Measurements from ENCODE around the gene MTNR1A.

Gene MTNR1A

GRCh38 chr4:186485561-186486062 is 69.8 kb downstream of the MTNR1A start:
- no peak for DNase-seq

DNA sequence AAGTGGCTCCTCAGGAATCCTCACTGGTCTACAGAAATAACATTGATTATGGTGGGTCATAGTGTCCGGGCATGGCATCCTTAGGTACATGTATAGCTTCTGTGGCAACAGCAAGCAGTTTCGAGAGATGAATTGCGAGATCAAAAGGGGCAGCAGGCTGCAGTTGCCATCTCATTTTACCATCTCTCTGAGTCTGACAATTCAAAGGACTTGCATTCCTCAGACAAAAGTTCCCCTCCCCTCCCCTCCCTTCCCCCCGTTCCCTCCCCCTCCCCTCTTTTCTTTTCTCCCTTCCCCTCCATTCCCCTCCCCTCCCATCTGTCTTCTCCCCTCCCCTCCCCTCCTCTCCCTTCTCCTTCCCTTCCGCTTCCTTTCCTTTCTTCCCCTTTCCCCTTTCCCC is 70.2 kb downstream of the MTNR1A start:
- no peak for DNase-seq

DNA sequence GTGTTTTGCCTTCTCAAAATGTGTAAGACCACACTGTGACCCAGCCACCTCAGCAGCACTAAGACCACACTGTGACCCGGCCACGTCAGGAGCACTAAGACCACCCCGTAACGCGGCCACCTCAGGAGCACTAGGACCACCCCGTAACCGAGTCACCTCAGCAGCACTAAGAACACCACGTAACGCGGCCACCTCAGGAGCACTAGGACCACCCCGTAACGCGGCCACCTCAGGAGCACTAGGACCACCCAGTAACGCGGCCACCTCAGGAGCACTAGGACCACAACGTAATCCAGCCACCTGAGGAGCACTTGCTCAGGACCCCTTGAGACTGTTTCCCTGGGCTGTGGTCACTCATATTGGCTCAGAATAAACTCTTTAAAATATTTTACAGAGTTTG is 71.7 kb downstream of the MTNR1A start:
- no peak for DNase-seq
